Adrenal gland (tissue), 12 donors: ENCODE data around the gene DDX28. TPM values are rescaled to one million over a fixed set of nuclear protein-coding genes. Genes with fewer than 3 reads are reported as not detected.
"Not testable (repeated sequence)": the region's sequence is repeated elsewhere in the genome, so short reads cannot be mapped to it uniquely, and the experiment has no call there.

Experiments used
- DNase-seq, 7 donors: peaks; one replicate each; pipeline ENCODE4 v3.0.0-alpha.2; 2019 to 2020
- H3K27ac ChIP-seq, 5 donors: fragments of 200-600 bp; sonication (generic) in 4 of 5; 1 replicate in 3 of 5; 2 replicates in 2 of 5; pipeline versions ENCODE4 v1.5.1 to v1.8.0; 2016 to 2020; ENCODE audit warnings: mild to moderate bottlenecking in 1 of 5
- H3K27me3 ChIP-seq: fragments of 200-600 bp; 2 replicates; pipeline ENCODE4 v1.8.0; 2021
- H3K36me3 ChIP-seq, 2 donors: fragments of 200-600 bp; replicated peaks in 1 of 2; 1 replicate in 1 of 2; 2 replicates in 1 of 2; pipeline versions ENCODE4 v1.5.1 to v1.8.0; 2018 to 2022
- H3K4me1 ChIP-seq, 2 donors: fragments of 200-600 bp; replicated peaks in 1 of 2; 1 replicate in 1 of 2; 2 replicates in 1 of 2; pipeline versions ENCODE4 v1.5.1 to v1.8.0; 2018 to 2021
- H3K4me3 ChIP-seq, 4 donors: fragments of 200-600 bp; sonication (generic) in 3 of 4; one replicate each; pipeline ENCODE4 v1.5.1; 2016 to 2018
- H3K9me3 ChIP-seq, 3 donors: fragments of 200-600 bp; sonication (generic) in 1 of 3; replicated peaks in 1 of 3; 1 replicate in 2 of 3; 2 replicates in 1 of 3; pipeline versions ENCODE4 v1.5.1 to v1.8.0; 2016 to 2021
- CTCF ChIP-seq, 6 experiments: fragments of 450-650 bp in 4 of 6; fragments of 200-600 bp in 2 of 6; sonication (generic) in 1 of 6; IDR thresholded peaks; 1 replicate in 5 of 6; 2 replicates in 1 of 6; pipeline versions ENCODE4 v1.5.1 to v1.8.0; 2016 to 2021; ENCODE audit warnings: antibody characterized with exemption in 6 of 6, mild to moderate bottlenecking in 2 of 6, moderate library complexity in 1 of 6
- POLR2A ChIP-seq, 2 donors: fragments of 450-650 bp; IDR thresholded peaks; one replicate each; pipeline ENCODE4 v1.6.1; 2017; ENCODE audit warnings: antibody characterized with exemption in 2 of 2, mild to moderate bottlenecking in 2 of 2, moderate library complexity in 1 of 2
- WGBS, 4 donors: extraction: QIAGEN DNeasy Blood & Tissue Kit in 2 of 4; methylation state at CpG; one replicate each; pipeline versions ENCODE4 v1.1.5 to v1.1.7; 2013 to 2017; 5-methylcytosine and 5-hydroxymethylcytosine counted together
- intact Hi-C, 2 donors: fragments of 100-400 bp; cut with DNase I; formaldehyde crosslinking; loops; one replicate each; pipeline versions ENCODE4 v1.14.1 to v1.15.0; 2022 to 2023
- polyA plus RNA-seq, 3 donors: library from polyadenylated mRNA; stranded (reverse); fragments of 200-250 nt in 2 of 3; fragments of 350-450 nt in 1 of 3; fragmentation: Illumina TruSeq in 1 of 3; extraction: RNeasy Lipid Tissue Mini Kit (QIAGEN cat#74804) in 1 of 3; gene quantifications; one replicate each; pipeline ENCODE4 v1.2.3, GENCODE V29; 2013 to 2014
- total RNA-seq, 9 donors: library from RNA; depleted of rRNA in 4 of 9; stranded (reverse); fragments of >200 nt in 4 of 9; fragments of 120-200 nt in 1 of 9; fragmentation: NEBNext Ultra II Directional in 1 of 9; extraction: Animal tissue kit (Norgen Biotek cat#: 25700) in 1 of 9; gene quantifications; one replicate each; pipeline versions ENCODE4 v1.1.0 to v1.2.4, GENCODE V29; 2013 to 2023
- donor health status: healthy with polysubstance abuse.
- donor health status: Bipolar disorder and iron deficiency.
- donor health status: DM: yes; HTN: yes; CAD: no.
- donor health status: DM: no; HTN: no; CAD: no.
- donor health status: DM: no; HTN: no; CAD: no.
- donor health status: DM: yes; HTN: yes; CAD: no.

Gene DDX28
- total and polyA plus RNA-seq, 12 donors = 6.4 to 18.4 (median 12.5) TPM

GRCh38 chr16:68005211-68005610, 17.8 kb downstream of the DDX28 start:
- H3K4me3 ChIP-seq = no peak overlapping the region
- H3K27me3 ChIP-seq = no peaks in the 10 kb centered on the region
- H3K27ac ChIP-seq = peak overlapping the region in 3 of 5 donors; percentile 8 to 70 (median 64)
- H3K36me3 ChIP-seq = no peaks in the 10 kb centered on the region
- WGBS, 4 donors = 80 to 92% (median 91%) methylated on average over 9 of the region's 9 CpGs
- intact Hi-C loops = no loop called here
- DNase-seq = no peak
- no peaks in the 10 kb centered on the region for H3K4me1 ChIP-seq
- H3K9me3 ChIP-seq = no peaks in the 10 kb centered on the region
- TF ChIP-seq POLR2A (IDR thresholded peaks at IDR 0.05) (no peak), CTCF (IDR thresholded peaks at IDR 0.05) (no peak)

- H3K4me3 ChIP-seq = no peak overlapping the region
- TF ChIP-seq CTCF (IDR thresholded peaks at IDR 0.05) = no peak
- TF ChIP-seq POLR2A (IDR thresholded peaks at IDR 0.05) = no peak
- intact Hi-C loops = no loop called here
- whole genome bisulfite sequencing, 4 donors = 66 to 82% (median 79%) methylated on average over 4 of the region's 4 CpGs
- no peaks in the 10 kb centered on the region for H3K27me3 ChIP-seq
- H3K36me3 ChIP-seq = no peaks in the 10 kb centered on the region
- no peak overlapping the region for H3K27ac ChIP-seq
- no peak for DNase-seq
- H3K4me1 ChIP-seq = no peaks in the 10 kb centered on the region
- H3K9me3 ChIP-seq = no peaks in the 10 kb centered on the region
Observed at GRCh38 chr16:68003031-68003430, 20.0 kb downstream of the DDX28 start.

- DNase-seq = no peak
- intact Hi-C loops = no loop called here
- no peaks in the 10 kb centered on the region for H3K4me1 ChIP-seq
- H3K9me3 ChIP-seq = no peaks in the 10 kb centered on the region
- no peak overlapping the region for H3K4me3 ChIP-seq
- no peaks in the 10 kb centered on the region for H3K36me3 ChIP-seq
- WGBS, 4 donors = 43 to 49% (median 46%) methylated on average over 3 of the region's 3 CpGs
- peak overlapping the region in 2 of 5 donors; percentile 47 to 61 for H3K27ac ChIP-seq
- no peak for TF ChIP-seq CTCF (IDR thresholded peaks at IDR 0.05)
- TF ChIP-seq POLR2A (IDR thresholded peaks at IDR 0.05) = no peak
- H3K27me3 ChIP-seq = no peaks in the 10 kb centered on the region
Observed at GRCh38 chr16:68000450-68000849, 22.6 kb downstream of the DDX28 start.

GRCh38 chr16:67999985-68000384, 23.0 kb downstream of the DDX28 start:
- peak overlapping the region in 2 of 5 donors; percentile 47 to 61 for H3K27ac ChIP-seq
- no peaks in the 10 kb centered on the region for H3K36me3 ChIP-seq
- intact Hi-C loops = loop anchor here in 1 of 2 donors (10.0 kb wide), 1 partner anchor 45 kb away; no protein-coding TSS in a partner anchor
- 60 to 86% (median 66%) methylated on average over 2 of the region's 2 CpGs for WGBS, 4 donors
- H3K27me3 ChIP-seq = no peaks in the 10 kb centered on the region
- no peak for TF ChIP-seq POLR2A (IDR thresholded peaks at IDR 0.05)
- no peak for TF ChIP-seq CTCF (IDR thresholded peaks at IDR 0.05)
- no peaks in the 10 kb centered on the region for H3K9me3 ChIP-seq
- H3K4me3 ChIP-seq = no peak overlapping the region
- DNase-seq = no peak
- no peaks in the 10 kb centered on the region for H3K4me1 ChIP-seq

- not testable (repeated sequence) for H3K36me3 ChIP-seq, H3K4me3 ChIP-seq, H3K4me1 ChIP-seq, H3K27me3 ChIP-seq, H3K9me3 ChIP-seq
- intact Hi-C loops = loop anchor here in 1 of 2 donors (10.0 kb wide), 1 partner anchor 46 kb away; no protein-coding TSS in a partner anchor
- 63 to 76% (median 69%) methylated on average over 17 to 18 of the region's 18 CpGs for WGBS, 4 donors
- DNase-seq = peak in 2 of 7 donors; percentile 16 to 43
- peak within 1 kb of the TSS in 2 of 5 donors; percentile 47 to 61 for H3K27ac ChIP-seq
Observed at GRCh38 chr16:67998779-67999688, 24.0 kb downstream of the DDX28 start, which contains the start of gene DPEP2. TSS of gene DPEP2 (minus strand) at chr16:67999484. CDS start at chr16:67993212, 6,272 bp downstream.

- not testable (repeated sequence) for H3K36me3 ChIP-seq, DNase-seq, H3K27me3 ChIP-seq, H3K27ac ChIP-seq, H3K4me1 ChIP-seq, H3K9me3 ChIP-seq, H3K4me3 ChIP-seq
- intact Hi-C loops = loop anchor here in 1 of 2 donors (10.0 kb wide), 1 partner anchor 46 kb away; no protein-coding TSS in a partner anchor
- 87 to 95% (median 90%) methylated on average over 9 to 36 of the region's 36 CpGs for WGBS, 4 donors
Observed at GRCh38 chr16:67998231-67998778, 24.7 kb downstream of the DDX28 start.
